K562 (cell line): ENCODE results near the gene CDK9. TPM values are rescaled to one million over a fixed set of nuclear protein-coding genes. Genes with fewer than 3 reads are reported as not detected.
A peak's percentile ranks its signal among the peaks of the same experiment; 100 is the strongest.

Experiments used
- ATF2 ChIP-seq: sonication (generic); formaldehyde crosslinking; IDR thresholded peaks from 2 replicates; pipeline ENCODE4 v1.8.1; 2022; ENCODE audit warnings: missing genetic modification reagents
- CC2D1A ChIP-seq: fragments of 450-650 bp; IDR thresholded peaks from 2 replicates; pipeline ENCODE4 v1.6.1; 2017; ENCODE audit warnings: mild to moderate bottlenecking
- CXXC5 ChIP-seq: fragments of 250-450 bp; sonication (Bioruptor Pico); IDR thresholded peaks from 2 replicates; pipeline ENCODE4 v1.8.0; 2022; ENCODE audit warnings: inconsistent platforms, mild to moderate bottlenecking, moderate library complexity
- FOXO4 ChIP-seq: fragments of 450-650 bp; formaldehyde crosslinking; IDR thresholded peaks from 2 replicates; pipeline ENCODE4 v1.4.0; 2020; ENCODE audit warnings: mild to moderate bottlenecking, moderate library complexity
- HNRNPH1 ChIP-seq: fragments of 200-400 bp; formaldehyde crosslinking; optimal IDR thresholded peaks from 2 replicates; pipeline ENCODE3; 2017; ENCODE audit warnings: low read depth, mild to moderate bottlenecking, low read length, moderate library complexity
- HOXB6 ChIP-seq: fragments of 250-450 bp; sonication (Bioruptor Pico); IDR thresholded peaks from 2 replicates; pipeline ENCODE4 v1.5.1; 2022; ENCODE audit warnings: mild to moderate bottlenecking, borderline replicate concordance
- MTA1 ChIP-seq: fragments of 450-650 bp; IDR thresholded peaks from 2 replicates; pipeline ENCODE4 v1.6.1; 2017; ENCODE audit warnings: borderline replicate concordance
- NONO ChIP-seq, 2 experiments: fragments of 200-400 bp in 1 of 2; fragments of 450-650 bp in 1 of 2; formaldehyde crosslinking in 1 of 2; IDR thresholded peaks; 2 replicates each; pipeline ENCODE4 v1.6.1; 2017; ENCODE audit warnings: low read depth in 2 of 2, mild to moderate bottlenecking in 2 of 2, moderate library complexity in 2 of 2, low read length in 1 of 2
- PHTF2 ChIP-seq: fragments of 250-450 bp; sonication (Bioruptor Pico); IDR thresholded peaks from 2 replicates; pipeline ENCODE4 v1.5.0; 2021; ENCODE audit warnings: mild to moderate bottlenecking
- POLR2B ChIP-seq: fragments of 450-650 bp; IDR thresholded peaks from 2 replicates; pipeline ENCODE4 v1.6.1; 2018; ENCODE audit warnings: low read depth; ENCODE audit not compliant: partially characterized antibody
- RBM14 ChIP-seq: fragments of 200-400 bp; formaldehyde crosslinking; IDR thresholded peaks from 2 replicates; pipeline ENCODE4 v1.6.1; 2018; ENCODE audit warnings: low read depth, mild to moderate bottlenecking, low read length, moderate library complexity, borderline replicate concordance; ENCODE audit not compliant: insufficient read depth
- TEAD4 ChIP-seq, 2 experiments: sonication (generic) in 1 of 2; formaldehyde crosslinking in 1 of 2; IDR thresholded peaks; 2 replicates each; pipeline versions ENCODE4 v1.6.1 to v1.8.0; 2012 to 2022; ENCODE audit warnings: borderline replicate concordance in 1 of 2, inconsistent platforms in 1 of 2, low read length in 1 of 2, mild to moderate bottlenecking in 1 of 2, missing genetic modification reagents in 1 of 2
- ZNF184 ChIP-seq: sonication (generic); formaldehyde crosslinking; IDR thresholded peaks from 2 replicates; pipeline ENCODE4 v1.5.0; 2020; ENCODE audit warnings: missing genetic modification reagents
- ZNF318 ChIP-seq, 2 experiments: fragments of 450-650 bp; IDR thresholded peaks; 2 replicates each; pipeline ENCODE4 v1.6.1; 2016; ENCODE audit warnings: mild to moderate bottlenecking in 2 of 2, borderline replicate concordance in 1 of 2, low read depth in 1 of 2, moderate library complexity in 1 of 2
- ZNF384 ChIP-seq: IDR thresholded peaks from 2 replicates; pipeline ENCODE4 v1.6.1; 2012; ENCODE audit warnings: low read depth, low read length, improper control_type of control experiment
- ZNF830 ChIP-seq: fragments of 250-450 bp; sonication (Bioruptor Pico); IDR thresholded peaks from 2 replicates; pipeline ENCODE4 v1.5.0; 2021; ENCODE audit warnings: mild to moderate bottlenecking
- polyA plus RNA-seq, 8 experiments: library from polyadenylated mRNA; depleted of rRNA in 4 of 8; stranded (reverse) in 5 of 8; unstranded in 3 of 8; fragments of >200 nt; fragmentation: Nextera tagmentation in 2 of 8; fragmentation: Illumina TruSeq in 1 of 8; extraction: Ambion mirVana in 2 of 8; extraction: Trizol in 1 of 8; gene quantifications; 2 replicates each; pipeline versions ENCODE4 v1.2.1 to v1.2.3, GENCODE V29; 2011 to 2014; ENCODE audit warnings: inconsistent platforms in 1 of 8, missing spikeins in 1 of 8
- total RNA-seq, 7 experiments: library from RNA; depleted of rRNA in 6 of 7; stranded (reverse); fragments of >200 nt in 6 of 7; fragmentation: Illumina TruSeq in 2 of 7; extraction: Trizol in 2 of 7; gene quantifications; 2 replicates each; pipeline versions ENCODE4 v1.2.1 to v1.2.3, GENCODE V29; 2011 to 2021; ENCODE audit warnings: low replicate concordance in 1 of 7

The CDK9 gene
- total and polyA plus RNA-seq, 9 of the 15 experiments (the other 6 are each of a cell fraction or from before 2014, with no cell fraction given), result 4.2 to 78.6 (median 33.0) TPM

GRCh38 chr9:127825319-127826051, 39.7 kb downstream of the CDK9 start (continued):
- no peak for TF ChIP-seq ZNF318 (IDR thresholded peaks at IDR 0.05; ENCODE audit: borderline replicate concordance in 1 of 2, low read depth in 1 of 2)
- TF ChIP-seq ATF2 (CRISPR knock-in tag), result no peak
- no peak for TF ChIP-seq ZNF184 (CRISPR knock-in tag)
- TF ChIP-seq PHTF2, result no peak
- no peak for TF ChIP-seq POLR2B
- no peak for TF ChIP-seq HNRNPH1
- no peak for TF ChIP-seq ZNF830 (CRISPR knock-in tag)
- TF ChIP-seq NONO (IDR thresholded peaks at IDR 0.05; ENCODE audit: low read depth in 2 of 2, low read length in 1 of 2), result peak in 1 of 2 experiments; percentile 62; a peak in 2 of 4 replicates
- TF ChIP-seq CC2D1A, result no peak
- TF ChIP-seq HOXB6 (CRISPR knock-in tag), result no peak
- TF ChIP-seq MTA1, result no peak; the same call in 1 of the 2 replicates
- TF ChIP-seq FOXO4 (CRISPR knock-in tag), result no peak
- no peak for TF ChIP-seq ZNF384
- TF ChIP-seq RBM14, result no peak
- peak; percentile 72 for TF ChIP-seq CXXC5
- no peak for TF ChIP-seq TEAD4 (IDR thresholded peaks at IDR 0.05; ENCODE audit: low read length)
- no peak for TF ChIP-seq TEAD4 (CRISPR knock-in tag; IDR thresholded peaks at IDR 0.05; ENCODE audit: borderline replicate concordance)
